ENCODE data around the gene FKBP15. TPM values are rescaled to one million over a fixed set of nuclear protein-coding genes. Genes with fewer than 3 reads are reported as not detected.
"Not testable (repeated sequence)": the region's sequence is repeated elsewhere in the genome, so short reads cannot be mapped to it uniquely, and the experiment has no call there.

FKBP15 gene, protein sequence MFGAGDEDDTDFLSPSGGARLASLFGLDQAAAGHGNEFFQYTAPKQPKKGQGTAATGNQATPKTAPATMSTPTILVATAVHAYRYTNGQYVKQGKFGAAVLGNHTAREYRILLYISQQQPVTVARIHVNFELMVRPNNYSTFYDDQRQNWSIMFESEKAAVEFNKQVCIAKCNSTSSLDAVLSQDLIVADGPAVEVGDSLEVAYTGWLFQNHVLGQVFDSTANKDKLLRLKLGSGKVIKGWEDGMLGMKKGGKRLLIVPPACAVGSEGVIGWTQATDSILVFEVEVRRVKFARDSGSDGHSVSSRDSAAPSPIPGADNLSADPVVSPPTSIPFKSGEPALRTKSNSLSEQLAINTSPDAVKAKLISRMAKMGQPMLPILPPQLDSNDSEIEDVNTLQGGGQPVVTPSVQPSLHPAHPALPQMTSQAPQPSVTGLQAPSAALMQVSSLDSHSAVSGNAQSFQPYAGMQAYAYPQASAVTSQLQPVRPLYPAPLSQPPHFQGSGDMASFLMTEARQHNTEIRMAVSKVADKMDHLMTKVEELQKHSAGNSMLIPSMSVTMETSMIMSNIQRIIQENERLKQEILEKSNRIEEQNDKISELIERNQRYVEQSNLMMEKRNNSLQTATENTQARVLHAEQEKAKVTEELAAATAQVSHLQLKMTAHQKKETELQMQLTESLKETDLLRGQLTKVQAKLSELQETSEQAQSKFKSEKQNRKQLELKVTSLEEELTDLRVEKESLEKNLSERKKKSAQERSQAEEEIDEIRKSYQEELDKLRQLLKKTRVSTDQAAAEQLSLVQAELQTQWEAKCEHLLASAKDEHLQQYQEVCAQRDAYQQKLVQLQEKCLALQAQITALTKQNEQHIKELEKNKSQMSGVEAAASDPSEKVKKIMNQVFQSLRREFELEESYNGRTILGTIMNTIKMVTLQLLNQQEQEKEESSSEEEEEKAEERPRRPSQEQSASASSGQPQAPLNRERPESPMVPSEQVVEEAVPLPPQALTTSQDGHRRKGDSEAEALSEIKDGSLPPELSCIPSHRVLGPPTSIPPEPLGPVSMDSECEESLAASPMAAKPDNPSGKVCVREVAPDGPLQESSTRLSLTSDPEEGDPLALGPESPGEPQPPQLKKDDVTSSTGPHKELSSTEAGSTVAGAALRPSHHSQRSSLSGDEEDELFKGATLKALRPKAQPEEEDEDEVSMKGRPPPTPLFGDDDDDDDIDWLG
- 7.9 and 14.2 TPM in 2 replicates for total RNA-seq (2014; rRNA removed; shearing (Covaris generic); ENCODE audit: low replicate concordance)

DNA sequence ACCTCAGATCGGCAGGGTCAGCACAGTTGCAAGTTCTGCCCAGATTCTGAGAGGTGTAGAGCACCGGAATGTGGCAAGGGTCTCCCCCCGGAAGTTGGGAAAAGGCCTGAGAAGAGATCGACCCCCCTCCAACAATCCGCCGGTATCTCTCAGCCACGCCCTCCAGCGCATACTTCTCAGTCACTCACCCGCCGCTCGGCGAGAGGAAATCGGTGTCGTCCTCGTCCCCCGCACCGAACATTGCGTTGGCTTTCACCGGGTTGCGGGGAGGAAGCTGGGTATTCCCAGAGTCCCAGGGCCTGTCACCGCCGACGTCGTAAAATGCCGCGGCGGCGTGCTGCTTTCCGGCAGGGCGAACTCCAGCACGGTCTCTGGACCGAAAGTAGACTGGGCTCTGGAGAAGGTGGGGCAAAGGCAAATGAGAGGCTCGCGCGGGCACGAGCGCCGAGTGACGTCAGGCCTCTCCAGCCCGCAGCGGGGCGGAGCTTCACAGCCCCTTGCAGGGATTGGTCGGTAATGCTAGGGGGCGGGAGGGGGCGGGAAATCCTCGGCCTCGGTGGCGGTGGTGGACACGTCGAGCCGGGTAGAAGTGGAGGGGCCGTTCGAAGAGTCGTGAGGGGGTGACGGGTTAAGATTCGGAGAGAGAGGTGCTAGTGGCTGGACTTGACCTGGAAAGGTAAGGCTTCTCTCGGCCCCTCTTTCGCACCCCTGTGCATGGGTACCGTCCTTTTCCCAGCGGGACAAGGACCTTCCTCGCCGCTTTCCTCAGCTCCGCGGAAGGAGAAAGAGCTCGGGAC is at the start of gene FKBP15, which contains the start of gene SLC31A1:
FKBP15 (minus strand) TSS at position 275 of the 797 bp plus-strand sequence; CDS start at position 241, 34 bp downstream.
SLC31A1 (plus strand) TSS at position 542 of the 797 bp plus-strand sequence. CDS start 34,605 bp downstream, outside the sequence.
- Histone ChIP-seq H3K9me3 (no peaks in the 10 kb centered on the region), H3K27me3 (no peaks in the 10 kb centered on the region), H3K4me3 (peak within 1 kb of the TSS; percentile 81), H3K36me3 (peaks cover 30% of the 10 kb centered on the region)
- DNase-seq = peak; percentile 99

DNA sequence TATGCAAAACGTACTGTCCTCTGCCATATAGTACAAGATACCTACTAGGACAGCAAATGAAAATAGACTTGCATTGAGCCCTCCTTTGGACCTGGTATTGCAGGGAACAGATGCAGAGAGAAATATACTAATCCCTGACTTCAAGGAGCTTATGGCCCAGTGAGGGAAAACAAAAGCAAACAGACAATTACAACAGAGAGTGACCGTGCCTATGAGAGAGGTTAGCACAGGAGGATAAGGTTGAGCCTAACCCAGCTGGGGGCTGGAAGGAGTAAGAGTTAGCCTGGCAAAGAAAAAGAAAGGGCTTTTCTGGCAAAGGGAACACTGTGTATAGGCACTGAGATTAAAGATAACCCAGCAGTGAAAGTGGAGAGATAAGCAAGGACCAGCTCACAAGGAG is 48.8 kb upstream of the FKBP15 start:
- Histone ChIP-seq H3K4me3 (no peak overlapping the region), H3K9me3 (no peaks in the 10 kb centered on the region), H3K36me3 (peaks cover 60% of the 10 kb centered on the region), H3K27me3 (no peaks in the 10 kb centered on the region)
- no peak for DNase-seq

DNA sequence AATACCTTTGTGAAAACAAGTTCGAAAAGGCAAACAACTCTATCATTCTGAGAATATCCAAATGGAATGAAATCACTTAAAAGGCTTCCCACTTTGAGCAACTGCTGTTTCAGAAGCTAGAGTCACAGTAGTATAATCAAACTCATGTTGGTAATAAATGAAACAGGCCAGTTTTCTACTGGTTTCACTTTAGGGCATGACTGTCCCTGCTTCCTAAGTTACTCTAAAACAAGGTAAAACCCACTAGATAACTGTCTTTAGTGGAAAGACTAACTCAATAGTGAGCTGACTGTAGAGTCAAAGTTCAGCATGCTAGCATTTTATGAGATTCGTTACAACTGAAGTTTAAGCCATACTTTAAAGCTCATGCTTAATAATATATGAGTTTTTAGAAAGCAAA is 48.3 kb upstream of the FKBP15 start:
- DNase-seq = no peak
- Histone ChIP-seq H3K4me3 (no peak overlapping the region), H3K36me3 (peaks cover 60% of the 10 kb centered on the region), H3K27me3 (no peaks in the 10 kb centered on the region), H3K9me3 (no peaks in the 10 kb centered on the region)

DNA sequence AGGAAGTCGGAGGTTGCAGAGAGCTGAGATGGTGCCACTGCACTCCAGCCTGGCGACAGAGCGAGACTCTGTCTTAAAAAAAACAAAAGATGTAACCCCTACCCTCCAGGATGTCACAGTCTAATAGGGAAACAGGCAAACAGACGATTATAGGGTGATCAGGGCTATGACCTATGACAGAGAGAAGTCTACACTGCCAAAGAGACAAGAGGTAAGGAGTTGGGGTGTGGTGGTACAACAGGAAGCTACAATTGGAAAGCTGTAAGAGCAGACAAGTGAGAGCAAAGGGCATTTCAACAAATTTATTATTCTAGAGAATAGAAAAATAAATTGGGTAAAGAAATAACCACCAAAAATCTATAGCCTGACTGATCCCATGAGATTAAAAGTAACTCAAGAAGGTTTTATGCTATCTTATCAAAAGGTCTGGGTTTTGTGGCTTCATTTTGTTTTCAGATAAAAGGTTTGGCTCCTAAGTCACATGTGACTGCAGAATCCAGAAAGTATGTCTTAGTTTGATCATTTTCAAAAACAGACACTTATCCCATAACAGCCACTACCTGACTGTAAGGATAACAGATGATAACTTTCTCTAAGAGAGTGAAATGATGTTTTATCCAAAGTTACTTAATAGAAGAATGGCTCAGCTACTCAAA is 47.0 kb upstream of the FKBP15 start:
- Histone ChIP-seq H3K27me3 (no peaks in the 10 kb centered on the region), H3K4me3 (no peak overlapping the region), H3K9me3 (no peaks in the 10 kb centered on the region), H3K36me3 (peaks cover 51% of the 10 kb centered on the region)
- no peak for DNase-seq

DNA sequence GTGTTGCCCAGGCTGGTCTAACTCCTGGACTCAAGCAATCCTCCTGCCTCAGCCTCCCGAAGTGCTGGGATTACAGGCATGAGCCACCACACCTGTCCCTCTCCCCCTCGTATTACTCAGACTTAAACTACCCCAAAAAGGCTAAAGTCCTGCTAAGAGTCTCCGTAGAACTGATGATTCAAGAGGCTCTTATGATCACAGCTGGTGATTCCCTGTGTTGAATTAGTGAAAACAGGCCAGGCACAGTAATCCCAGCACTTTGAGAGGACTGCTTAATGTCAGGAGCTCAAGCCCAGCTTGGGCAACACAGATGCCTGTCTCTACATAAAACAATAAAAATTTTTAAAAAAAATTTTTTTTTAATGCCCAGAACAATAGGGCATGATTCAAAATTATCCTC is 45.1 kb upstream of the FKBP15 start:
- Histone ChIP-seq H3K27me3 (no peaks in the 10 kb centered on the region), H3K4me3 (no peak overlapping the region), H3K36me3 (peaks cover 41% of the 10 kb centered on the region), H3K9me3 (no peaks in the 10 kb centered on the region)
- DNase-seq = no peak

DNA sequence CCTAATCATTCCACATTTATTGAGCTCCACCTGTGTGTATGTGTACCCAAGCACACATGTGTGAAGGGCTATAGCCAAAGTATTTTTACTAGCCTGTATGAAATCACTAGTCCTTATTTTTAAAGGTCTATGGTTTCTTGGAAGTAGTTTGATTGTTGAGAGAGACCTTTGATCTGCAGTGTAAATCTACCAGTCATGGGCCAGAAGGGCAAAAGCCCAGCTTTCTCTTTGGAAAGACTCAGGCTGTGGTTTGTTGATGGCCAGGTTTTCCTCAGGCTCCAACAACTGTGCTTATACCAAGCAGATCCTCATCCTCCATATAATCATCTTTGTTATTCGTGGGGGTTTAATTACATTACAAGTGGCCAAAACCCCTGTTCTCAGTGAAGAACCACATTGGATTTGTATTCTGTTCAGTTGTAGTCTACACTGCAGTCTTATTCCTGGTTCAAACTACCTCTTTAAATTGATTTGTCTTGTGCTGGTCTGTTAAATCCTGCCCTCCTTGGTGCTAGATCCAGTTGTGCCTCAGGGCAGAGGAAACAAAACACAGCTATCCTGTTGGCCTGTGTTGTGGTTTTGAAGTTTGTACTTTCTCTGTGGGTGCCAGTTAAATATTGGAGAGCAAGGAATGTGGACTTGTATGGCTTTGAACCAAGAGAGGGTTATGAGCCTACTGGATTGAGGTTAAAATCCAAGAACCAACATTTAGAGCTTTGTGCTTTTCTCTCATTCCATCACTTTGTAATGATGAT is 41.0 kb upstream of the FKBP15 start:
- Histone ChIP-seq H3K36me3 (peaks cover 32% of the 10 kb centered on the region), H3K27me3 (no peaks in the 10 kb centered on the region), H3K9me3 (no peaks in the 10 kb centered on the region), H3K4me3 (no peak overlapping the region)
- DNase-seq = no peak

DNA sequence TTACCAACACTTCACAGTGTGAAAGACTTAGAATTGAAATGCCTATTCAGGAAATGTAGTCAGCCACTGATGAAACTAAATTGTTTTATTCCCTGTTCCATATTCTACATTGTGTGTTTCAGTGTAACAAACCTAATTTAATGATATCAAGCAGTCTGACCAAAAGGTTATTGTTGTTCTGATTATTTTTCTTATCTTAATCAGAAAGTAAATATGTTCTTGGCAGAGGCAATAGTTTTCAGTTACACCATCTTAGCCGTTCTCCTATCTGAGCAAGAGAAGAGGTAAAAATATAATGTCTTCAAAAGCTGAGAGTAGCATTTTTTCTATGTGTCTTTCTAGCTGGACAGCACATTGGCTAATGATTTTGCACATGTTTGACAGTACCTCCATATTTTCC is 37.2 kb upstream of the FKBP15 start:
- peaks cover 27% of the 10 kb centered on the region for H3K36me3 ChIP-seq
- no peak for DNase-seq

DNA sequence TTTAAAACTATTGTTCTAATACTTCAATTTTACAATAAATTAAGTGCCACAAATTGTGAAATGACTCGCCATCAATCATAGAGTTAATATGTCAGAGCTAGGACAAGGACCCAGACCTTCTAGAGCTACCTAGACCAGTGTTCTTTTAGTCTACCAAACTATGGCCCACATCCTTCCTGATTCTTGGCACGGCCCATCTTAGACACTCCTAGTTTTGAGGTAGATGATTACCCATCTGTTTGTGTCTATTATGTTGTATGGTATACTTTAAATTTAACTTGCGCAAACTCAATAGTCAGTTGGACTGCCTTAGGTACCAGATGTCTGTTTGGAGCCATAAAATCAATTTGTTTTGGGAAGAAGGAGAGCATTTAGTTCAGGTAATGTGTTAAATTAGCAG is 36.8 kb upstream of the FKBP15 start:
- DNase-seq = no peak
- Histone ChIP-seq H3K9me3 (no peaks in the 10 kb centered on the region), H3K27me3 (no peaks in the 10 kb centered on the region), H3K4me3 (no peak overlapping the region), H3K36me3 (peaks cover 27% of the 10 kb centered on the region)

More for the DNA sequence above, 37.2 kb upstream of the FKBP15 start:
- no peaks in the 10 kb centered on the region for H3K9me3 ChIP-seq
- H3K27me3 ChIP-seq = no peaks in the 10 kb centered on the region
- no peak overlapping the region for H3K4me3 ChIP-seq

DNA sequence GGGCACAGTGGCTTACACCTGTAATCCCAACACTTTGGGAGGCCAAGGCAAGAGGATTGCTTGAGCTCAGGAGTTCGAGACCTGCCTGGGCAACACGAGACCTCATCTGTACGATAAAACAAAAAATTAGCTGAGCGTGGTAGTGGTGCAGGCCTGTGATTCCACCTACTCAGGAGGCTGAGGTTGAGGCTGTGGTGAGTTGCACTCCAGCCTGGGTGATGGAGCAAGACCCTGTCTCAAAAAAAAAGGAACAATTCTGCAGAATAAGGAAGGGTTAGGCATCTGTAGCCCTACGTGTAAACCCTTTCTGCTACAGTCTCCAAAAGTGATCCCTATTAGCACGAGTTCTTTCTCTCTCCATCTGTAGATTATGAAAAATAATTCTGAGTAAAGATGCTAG is 34.4 kb upstream of the FKBP15 start:
- no peaks in the 10 kb centered on the region for H3K27me3 ChIP-seq
- DNase-seq = no peak
- H3K36me3 ChIP-seq = peaks cover 19% of the 10 kb centered on the region
- H3K9me3 ChIP-seq = peaks cover 2% of the 10 kb centered on the region
- no peak overlapping the region for H3K4me3 ChIP-seq

DNA sequence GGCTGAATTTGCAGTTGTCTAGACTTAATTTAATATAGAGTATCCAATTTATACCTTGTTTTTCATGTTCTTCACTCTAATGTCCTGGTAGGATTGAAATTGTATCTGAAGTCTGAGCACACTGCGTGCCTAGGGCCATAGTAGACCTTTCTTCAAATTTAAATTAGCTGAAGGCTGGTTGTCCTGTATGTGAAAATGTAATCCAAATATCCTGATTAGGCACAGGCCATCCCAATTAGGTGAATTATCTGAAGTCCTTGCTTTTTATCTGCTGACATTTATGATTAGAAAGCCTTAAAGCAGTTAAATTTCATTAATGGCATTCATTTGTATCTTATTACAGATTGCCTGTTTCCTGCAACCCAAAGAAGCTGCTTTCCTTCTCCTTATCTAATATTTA is 33.9 kb upstream of the FKBP15 start:
- H3K9me3 ChIP-seq = peaks cover 2% of the 10 kb centered on the region
- no peaks in the 10 kb centered on the region for H3K27me3 ChIP-seq
- H3K36me3 ChIP-seq = peaks cover 19% of the 10 kb centered on the region
- no peak for DNase-seq
- H3K4me3 ChIP-seq = no peak overlapping the region

DNA sequence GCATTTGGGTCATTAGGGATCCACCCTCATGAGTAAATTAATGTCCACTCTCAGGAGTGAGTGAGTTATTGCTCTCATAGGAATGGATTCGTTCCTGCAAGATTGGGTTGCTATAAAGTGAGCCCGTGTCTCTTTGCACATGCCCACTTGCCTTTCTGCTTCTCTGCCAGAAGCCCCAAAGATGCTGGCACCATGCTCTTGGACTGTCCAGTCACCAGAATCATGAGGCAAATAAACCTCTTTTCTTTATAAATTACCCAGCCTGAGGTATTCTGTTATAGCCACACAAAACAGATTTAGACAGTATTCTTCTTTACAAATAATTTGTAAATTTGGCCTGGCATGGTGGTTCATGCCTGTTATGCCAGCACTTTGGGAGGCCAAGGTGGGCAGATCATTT is 29.7 kb upstream of the FKBP15 start:
- Histone ChIP-seq H3K9me3 (peaks cover 2% of the 10 kb centered on the region), H3K27me3 (no peaks in the 10 kb centered on the region), H3K36me3 (peaks cover 5% of the 10 kb centered on the region), H3K4me3 (no peak overlapping the region)
- no peak for DNase-seq

DNA sequence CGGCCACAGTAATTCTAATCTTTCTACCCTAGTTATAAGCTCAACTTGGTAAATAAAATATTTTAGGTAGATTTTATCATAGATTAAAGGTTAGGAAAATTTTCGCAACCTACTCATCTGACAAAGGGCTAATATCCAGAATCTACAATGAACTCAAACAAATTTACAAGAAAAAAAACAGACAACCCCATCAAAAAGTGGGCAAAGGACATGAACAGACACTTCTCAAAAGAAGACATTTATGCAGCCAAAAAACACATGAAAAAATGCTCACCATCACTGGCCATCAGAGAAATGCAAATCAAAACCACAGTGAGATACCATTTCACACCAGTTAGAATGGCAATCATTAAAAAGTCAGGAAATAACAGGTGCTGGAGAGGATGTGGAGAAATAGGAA is 28.6 kb upstream of the FKBP15 start:
- not testable (repeated sequence) for DNase-seq, H3K9me3 ChIP-seq

DNA sequence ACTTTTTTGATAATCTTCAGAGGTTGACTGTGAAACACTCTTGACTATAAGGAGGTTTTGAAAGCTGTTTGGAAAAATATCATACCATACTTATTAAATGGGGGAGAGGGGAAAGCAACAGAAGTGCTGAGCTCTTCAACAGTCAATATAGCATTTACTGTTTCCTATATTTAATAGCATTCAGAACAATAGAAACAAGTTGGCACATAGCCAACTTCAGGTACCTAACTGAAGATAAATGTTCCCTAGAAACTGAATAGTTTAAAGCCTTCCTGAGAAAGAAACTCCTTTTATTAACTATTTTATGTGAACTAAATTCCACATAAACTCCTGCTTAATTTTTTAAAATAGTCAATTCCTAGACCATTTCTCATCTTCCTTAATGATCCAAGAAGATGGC is 26.6 kb upstream of the FKBP15 start:
- no peaks in the 10 kb centered on the region for H3K27me3 ChIP-seq
- peaks cover 2% of the 10 kb centered on the region for H3K9me3 ChIP-seq
- DNase-seq = no peak
- H3K36me3 ChIP-seq = peaks cover 5% of the 10 kb centered on the region
- no peak overlapping the region for H3K4me3 ChIP-seq

More for the DNA sequence above, 28.6 kb upstream of the FKBP15 start:
- H3K27me3 ChIP-seq, H3K36me3 ChIP-seq, H3K4me3 ChIP-seq: not testable (repeated sequence)

DNA sequence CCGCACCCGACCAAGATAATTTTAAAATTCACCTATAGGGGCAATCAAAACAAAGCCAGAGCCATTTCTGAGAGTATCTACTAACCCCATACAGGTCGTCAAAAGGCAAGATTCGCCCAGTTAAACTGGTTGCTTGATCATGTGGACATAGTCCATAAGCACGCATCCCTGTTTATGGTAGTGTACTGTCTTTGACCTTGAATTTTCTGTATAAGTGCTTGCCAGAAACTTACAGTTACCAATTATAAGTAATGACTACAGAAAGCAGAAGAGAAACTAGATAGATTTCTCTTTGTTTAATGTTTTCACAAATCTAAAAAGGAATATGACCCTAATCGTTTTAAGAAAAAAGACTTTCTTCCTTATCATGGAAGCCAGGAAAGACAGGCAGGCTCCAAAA is 25.9 kb upstream of the FKBP15 start:
- no peaks in the 10 kb centered on the region for H3K27me3 ChIP-seq
- no peak for DNase-seq
- peaks cover 2% of the 10 kb centered on the region for H3K9me3 ChIP-seq
- H3K4me3 ChIP-seq = no peak overlapping the region
- H3K36me3 ChIP-seq = peaks cover 5% of the 10 kb centered on the region

DNA sequence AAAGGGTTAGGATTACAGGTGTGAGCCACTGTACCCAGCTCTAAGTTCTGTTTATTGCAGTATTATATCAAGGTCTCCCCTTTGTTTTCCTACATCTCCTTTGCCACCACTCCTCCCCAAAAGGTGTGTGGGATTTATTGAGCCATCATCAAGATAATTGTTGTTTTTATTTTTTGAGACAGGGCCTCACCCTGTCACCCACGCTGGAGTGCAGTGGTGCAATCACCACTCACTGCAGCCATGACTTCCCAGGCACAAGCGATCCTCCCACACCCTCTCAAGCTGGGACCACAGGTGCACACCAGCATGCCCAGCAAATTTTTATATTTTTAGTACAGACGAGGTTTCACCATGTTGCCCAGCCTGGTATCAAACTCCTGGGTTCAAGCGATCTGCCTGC is 24.8 kb upstream of the FKBP15 start:
- no peaks in the 10 kb centered on the region for H3K9me3 ChIP-seq
- H3K27me3 ChIP-seq = no peaks in the 10 kb centered on the region
- H3K36me3 ChIP-seq = no peaks in the 10 kb centered on the region
- no peak for DNase-seq
- H3K4me3 ChIP-seq = no peak overlapping the region
